ENCODE results near the gene PGLYRP3. TPM values are rescaled to one million over a fixed set of nuclear protein-coding genes. Genes with fewer than 3 reads are reported as not detected.

PGLYRP3 gene
- total and polyA plus RNA-seq, 2 of the 8 experiments (the other 6 are each of a cell fraction or from before 2014, with no cell fraction given), result not detected

DNA sequence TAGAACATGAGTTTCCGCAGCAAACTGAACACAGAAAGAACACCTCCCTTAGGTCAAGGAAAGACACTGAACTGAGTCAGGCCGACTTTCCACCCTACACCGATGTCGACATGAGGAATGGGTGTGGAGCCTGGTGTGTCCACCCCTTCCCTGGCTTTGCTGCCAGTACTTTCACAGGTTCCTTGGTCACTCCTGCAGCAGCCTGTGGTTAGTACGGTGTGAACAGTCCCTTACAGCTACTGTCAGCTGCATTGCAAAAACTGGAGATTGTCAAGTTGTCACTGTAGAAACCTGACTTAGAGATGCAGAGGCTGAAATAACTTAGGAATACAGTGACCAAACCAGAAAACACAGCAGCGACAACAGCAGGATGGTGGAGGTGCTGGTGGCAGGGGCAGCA, 7.1 kb downstream of the PGLYRP3 start:
- POLR2A ChIA-PET (ENCODE audit: partially characterized antibody), result no interaction called here
- Histone ChIP-seq H3K9ac (replicated peaks in 1 of 4; ENCODE audit: extremely low read depth in 1 of 4, low read depth in 3 of 4, low read length in 3 of 4) (no peak overlapping the region), H3K18ac (ENCODE audit: extremely low read depth, low read length) (no peak overlapping the region), H4K91ac (replicated peaks; ENCODE audit: insufficient read length, low read length) (no peak overlapping the region), H4K5ac (ENCODE audit: insufficient read length, low read depth, low read length) (no peak overlapping the region), H2BK20ac (ENCODE audit: low read length) (no peak overlapping the region), H3K9me3 (ENCODE audit: insufficient read depth in 2 of 2, low read depth in 1 of 2, low read length in 1 of 2) (no peaks in the 10 kb centered on the region), H3K4me3 (ENCODE audit: extremely low read depth in 1 of 4, insufficient read depth in 2 of 4, low read depth in 3 of 4, low read length in 4 of 4) (no peak overlapping the region), H2BK15ac (ENCODE audit: low read length) (no peak overlapping the region), H3K14ac (ENCODE audit: insufficient read length) (no peak overlapping the region), H3K36me3 (ENCODE audit: control insufficient read depth in 2 of 4, insufficient read depth in 4 of 4, low read length in 3 of 4) (no peaks in the 10 kb centered on the region), H3K27ac (ENCODE audit: low read depth, low read length) (no peak overlapping the region), H3K4me1 (replicated peaks in 1 of 4; ENCODE audit: control insufficient read depth in 3 of 4, insufficient read depth in 4 of 4, low read length in 3 of 4) (peaks cover 0 to 5% (median 0%) of the 10 kb centered on the region in 4 experiments; a peak in 3 of 7 replicates), H3K23me2 (ENCODE audit: low read depth, low read length) (no peaks in the 10 kb centered on the region), H3K4me2 (ENCODE audit: insufficient read depth in 1 of 2, low read depth in 2 of 2, low read length in 2 of 2) (no peak overlapping the region), H3K23ac (ENCODE audit: insufficient read length) (no peak overlapping the region), H4K20me1 (replicated peaks in 1 of 2; ENCODE audit: control insufficient read depth in 1 of 2, insufficient read depth in 2 of 2, low read length in 2 of 2) (no peaks in the 10 kb centered on the region), H3K79me1 (ENCODE audit: low read depth, low read length) (no peaks in the 10 kb centered on the region), H2BK120ac (replicated peaks; ENCODE audit: low read depth, low read length) (no peak overlapping the region), H2AK5ac (ENCODE audit: low read depth, low read length) (no peak overlapping the region), H2BK12ac (ENCODE audit: low read depth, low read length) (no peak overlapping the region), H3K79me2 (ENCODE audit: control insufficient read depth in 1 of 2, insufficient read depth in 2 of 2, low read length in 2 of 2) (no peaks in the 10 kb centered on the region), H3K27me3 (replicated peaks in 1 of 4; ENCODE audit: control insufficient read depth in 3 of 4, extremely low read depth in 1 of 4, insufficient read depth in 3 of 4, low read length in 3 of 4) (no peaks in the 10 kb centered on the region; a peak in 1 of 7 replicates), H4K8ac (ENCODE audit: extremely low read depth, insufficient read depth, low read length) (no peak overlapping the region), H2BK5ac (ENCODE audit: low read depth, low read length) (no peak overlapping the region), H3K4ac (replicated peaks; ENCODE audit: insufficient read length, low read depth, low read length) (no peak overlapping the region), H3K56ac (replicated peaks; ENCODE audit: insufficient read length, low read depth, low read length) (no peak overlapping the region), H2AFZ (ENCODE audit: low read length) (no peak overlapping the region)
- FAIRE-seq (no peak), DNase-seq (ENCODE audit: low read depth in 1 of 2, low spot score in 2 of 2) (no peak)
- CTCF ChIA-PET (ENCODE audit: partially characterized antibody), result interaction anchor here (0.9 to 2.7 kb wide), 2 partner anchors 17 to 115 kb away, joined by 4 to 14 read pairs; no protein-coding TSS in a partner anchor
- TF ChIP-seq MAFK (IDR thresholded peaks at IDR 0.05; ENCODE audit: low read depth, low read length), result no peak
- TF ChIP-seq ZNF274 (IDR thresholded peaks at IDR 0.05; ENCODE audit: borderline replicate concordance, extremely low read depth, low read length), result no peak
- no peak for TF ChIP-seq CBX8 (IDR thresholded peaks at IDR 0.05; ENCODE audit: borderline replicate concordance, low read depth, low read length)
- TF ChIP-seq GTF2F1 (IDR thresholded peaks at IDR 0.05; ENCODE audit: borderline replicate concordance, low read depth, low read length), result no peak
- TF ChIP-seq SIX5 (IDR thresholded peaks at IDR 0.05; ENCODE audit: low read depth, low read length), result no peak
- no peak for TF ChIP-seq ASH2L (IDR thresholded peaks at IDR 0.05; ENCODE audit: low read length)
- no peak for TF ChIP-seq SRF (IDR thresholded peaks at IDR 0.05; ENCODE audit: low read depth, low read length)
- TF ChIP-seq, protein P1, sequence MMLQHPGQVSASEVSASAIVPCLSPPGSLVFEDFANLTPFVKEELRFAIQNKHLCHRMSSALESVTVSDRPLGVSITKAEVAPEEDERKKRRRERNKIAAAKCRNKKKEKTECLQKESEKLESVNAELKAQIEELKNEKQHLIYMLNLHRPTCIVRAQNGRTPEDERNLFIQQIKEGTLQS (IDR thresholded peaks at IDR 0.05; ENCODE audit: insufficient read depth, low read depth, low read length), result no peak
- WGBS, 2 experiments (ENCODE audit: extremely low coverage in 1 of 2, insufficient coverage in 1 of 2, insufficient read length in 1 of 2, insufficient replicate concordance in 2 of 2, low coverage in 1 of 2, low lambda C conversion rate in 2 of 2, missing lambda C conversion rate in 1 of 2), result 85% methylated on average over 6 of the region's 6 CpGs; no CpG with 5 or more reads in 1 of the 2 experiments

Data from H1 (cell line).